Left colon (tissue), 2 donors: ENCODE data around the gene NENF. TPM values are rescaled to one million over a fixed set of nuclear protein-coding genes. Genes with fewer than 3 reads are reported as not detected.
A peak's percentile ranks its signal among the peaks of the same experiment; 100 is the strongest.

Experiments
- ATAC-seq: fragments of 200-7000 bp; cut with Tn5 transposase; one replicate; pipeline ENCODE4 v1.9.1; 2020; ENCODE audit warnings: mild to moderate bottlenecking, moderate library complexity
- DNase-seq, 2 donors: peaks; one replicate each; pipeline ENCODE4 v3.0.0-alpha.2; 2020
- intact Hi-C, 2 donors: fragments of 100-400 bp; cut with DNase I in 1 of 2; cut with micrococcal nuclease in 1 of 2; formaldehyde crosslinking; loops; one replicate each; pipeline versions ENCODE4 v1.11.2 to v1.14.0; 2022; cut with DNase I, micrococcal nuclease
- total RNA-seq, 2 donors: library from RNA; stranded (reverse); fragmentation: NEBNext Ultra II Directional; extraction: Animal tissue kit (Norgen Biotek cat#: 25700); gene quantifications; one replicate each; pipeline ENCODE4 v1.2.1, GENCODE V29; 2021
- donor health status: DM: no; HTN: no; CAD: no.
- donor health status: DM: yes; HTN: yes; CAD: no.

NENF gene
- total RNA-seq, 2 donors from 2014 or later = 26.6 to 38.7 TPM

- DNase-seq = peak in 1 of 2 donors; percentile 73
- intact Hi-C loops = no loop called here
- peak; percentile 63 for ATAC-seq
Measured at GRCh38 chr1:212488436-212489283, 55.9 kb downstream of the NENF start.

DNA sequence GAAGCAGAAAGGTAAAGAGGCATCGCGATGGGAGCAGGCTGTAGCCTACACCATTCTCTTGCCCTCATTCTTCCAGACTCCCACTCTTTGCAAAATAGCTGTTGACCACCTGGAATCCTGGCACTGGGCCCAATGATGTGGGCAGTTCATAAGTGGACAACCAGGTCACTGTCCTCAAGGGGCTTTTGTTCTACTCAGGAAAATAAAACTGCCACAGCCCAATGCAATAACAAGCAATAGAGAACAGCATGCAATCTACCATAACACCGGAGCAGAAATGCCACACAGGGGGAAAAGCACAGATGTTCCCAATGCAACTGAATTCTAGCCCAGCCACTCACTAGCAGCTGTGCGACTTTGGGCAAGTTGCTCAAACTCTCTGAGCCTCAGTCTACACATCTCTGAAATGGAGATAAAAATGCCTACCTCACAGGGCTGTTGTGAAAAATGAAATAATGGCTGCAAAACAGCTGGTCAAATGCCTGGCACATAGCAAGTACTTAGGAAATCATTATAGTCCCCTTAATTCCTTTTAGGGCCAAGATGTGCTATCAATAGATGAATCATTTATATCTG lies 56.7 kb downstream of the NENF start:
- intact Hi-C loops = no loop called here
- ATAC-seq (no peak), DNase-seq (no peak)

GRCh38 chr1:212490276-212490675 lies 57.6 kb downstream of the NENF start:
- intact Hi-C loops = no loop called here
- DNase-seq (no peak), ATAC-seq (no peak)

GRCh38 chr1:212491454-212491853 lies 58.7 kb downstream of the NENF start:
- intact Hi-C loops = no loop called here
- DNase-seq (no peak), ATAC-seq (no peak)

Other genes with a start within 250 kb of the NENF start
- gene PPP2R5A, start 147.5 kb upstream of the NENF start, total RNA-seq = 10 to 100 TPM; 61.0 to 69.5 TPM
- 1 to 10 TPM; 2.8 to 2.9 TPM for gene PACC1, start 18.0 kb upstream of the NENF start, total RNA-seq
- gene ATF3, start 175.8 kb downstream of the NENF start, total RNA-seq = 10 to 100 TPM; 52.5 to 58.2 TPM